ENCODE data around the gene CCNE1. TPM values are rescaled to one million over a fixed set of nuclear protein-coding genes. Genes with fewer than 3 reads are reported as not detected.

Gene CCNE1
- total RNA-seq, 1 experiment from 2014 or later, result 12.0 TPM

- Histone ChIP-seq H3K4me3 (ENCODE audit: low read depth, low read length, poor library complexity, severe bottlenecking) (no peak overlapping the region), H3K27ac (ENCODE audit: low read depth, low read length, poor library complexity, severe bottlenecking) (no peak overlapping the region), H3K27me3 (replicated peaks; ENCODE audit: insufficient read depth, low read depth, low read length, poor library complexity) (peaks cover 19% of the 10 kb centered on the region), H3K9me3 (ENCODE audit: low read depth, low read length, poor library complexity, severe bottlenecking) (no peaks in the 10 kb centered on the region), H3K4me1 (ENCODE audit: insufficient read depth, low read length, poor library complexity, severe bottlenecking) (no peaks in the 10 kb centered on the region), H3K36me3 (ENCODE audit: insufficient read depth, low read length, poor library complexity, severe bottlenecking) (no peaks in the 10 kb centered on the region)
- ChIA-PET CTCF (no interaction called here), POLR2A (ENCODE audit: low non-redundant PET) (no interaction called here)
- intact Hi-C loops (cut with micrococcal nuclease; ENCODE audit: unreplicated experiment), result no loop called here
- DNase-seq (ENCODE audit: low spot score), result peak; percentile 28
- TF ChIP-seq CTCF (conservative IDR thresholded peaks at IDR 0.05; ENCODE audit: low read depth, low read length), result no peak
- no peak for TF ChIP-seq EZH2 (IDR thresholded peaks at IDR 0.05; ENCODE audit: borderline replicate concordance, low read depth, low read length, poor library complexity, severe bottlenecking)
- BruUV-seq (replicated peaks), result no TSS peak
These were observed 48.7 kb downstream of the CCNE1 start for GRCh38 chr19:29860492-29860891.

GRCh38 chr19:29861574-29861973 lies 49.8 kb downstream of the CCNE1 start:
- Histone ChIP-seq H3K4me1 (ENCODE audit: insufficient read depth, low read length, poor library complexity, severe bottlenecking) (no peaks in the 10 kb centered on the region), H3K27ac (ENCODE audit: low read depth, low read length, poor library complexity, severe bottlenecking) (no peak overlapping the region), H3K9me3 (ENCODE audit: low read depth, low read length, poor library complexity, severe bottlenecking) (no peaks in the 10 kb centered on the region), H3K36me3 (ENCODE audit: insufficient read depth, low read length, poor library complexity, severe bottlenecking) (no peaks in the 10 kb centered on the region), H3K4me3 (ENCODE audit: low read depth, low read length, poor library complexity, severe bottlenecking) (no peak overlapping the region), H3K27me3 (replicated peaks; ENCODE audit: insufficient read depth, low read depth, low read length, poor library complexity) (peaks cover 25% of the 10 kb centered on the region)
- no TSS peak for BruUV-seq (replicated peaks)
- ChIA-PET CTCF (no interaction called here), POLR2A (ENCODE audit: low non-redundant PET) (no interaction called here)
- intact Hi-C loops (cut with micrococcal nuclease; ENCODE audit: unreplicated experiment), result no loop called here
- DNase-seq (ENCODE audit: low spot score), result no peak
- TF ChIP-seq CTCF (conservative IDR thresholded peaks at IDR 0.05; ENCODE audit: low read depth, low read length) (no peak), EZH2 (IDR thresholded peaks at IDR 0.05; ENCODE audit: borderline replicate concordance, low read depth, low read length, poor library complexity, severe bottlenecking) (no peak)

- no peak for TF ChIP-seq EZH2 (IDR thresholded peaks at IDR 0.05; ENCODE audit: borderline replicate concordance, low read depth, low read length, poor library complexity, severe bottlenecking)
- TF ChIP-seq CTCF (conservative IDR thresholded peaks at IDR 0.05; ENCODE audit: low read depth, low read length), result no peak
- POLR2A ChIA-PET (ENCODE audit: low non-redundant PET), result interaction anchor here (0.6 kb wide), 1 partner anchor 21 kb away, joined by 8 read pairs; no protein-coding TSS in a partner anchor
- DNase-seq (ENCODE audit: low spot score), result no peak
- H3K9me3 ChIP-seq (ENCODE audit: low read depth, low read length, poor library complexity, severe bottlenecking), result no peaks in the 10 kb centered on the region
- H3K36me3 ChIP-seq (ENCODE audit: insufficient read depth, low read length, poor library complexity, severe bottlenecking), result no peaks in the 10 kb centered on the region
- CTCF ChIA-PET, result no interaction called here
- intact Hi-C loops (cut with micrococcal nuclease; ENCODE audit: unreplicated experiment), result no loop called here
- no TSS peak for BruUV-seq (replicated peaks)
- H3K4me3 ChIP-seq (ENCODE audit: low read depth, low read length, poor library complexity, severe bottlenecking), result no peak overlapping the region
- H3K4me1 ChIP-seq (ENCODE audit: insufficient read depth, low read length, poor library complexity, severe bottlenecking), result no peaks in the 10 kb centered on the region
- peaks cover 25% of the 10 kb centered on the region for H3K27me3 ChIP-seq (replicated peaks; ENCODE audit: insufficient read depth, low read depth, low read length, poor library complexity)
- no peak overlapping the region for H3K27ac ChIP-seq (ENCODE audit: low read depth, low read length, poor library complexity, severe bottlenecking)
These were observed 54.2 kb downstream of the CCNE1 start for GRCh38 chr19:29866011-29866410.

Measured in A673 (cell line).